GM18498 (cell line): ENCODE data around the gene LCOR.
"Not testable (repeated sequence)": the region's sequence is repeated elsewhere in the genome, so short reads cannot be mapped to it uniquely, and the experiment has no call there.

Experiments used
- ATAC-seq: cut with Tn5 transposase; IDR thresholded peaks from one replicate; pipeline ENCODE4 v1.9.1; 2021; ENCODE audit warnings: mild to moderate bottlenecking, moderate library complexity; ENCODE audit not compliant: unreplicated experiment

LCOR gene

DNA sequence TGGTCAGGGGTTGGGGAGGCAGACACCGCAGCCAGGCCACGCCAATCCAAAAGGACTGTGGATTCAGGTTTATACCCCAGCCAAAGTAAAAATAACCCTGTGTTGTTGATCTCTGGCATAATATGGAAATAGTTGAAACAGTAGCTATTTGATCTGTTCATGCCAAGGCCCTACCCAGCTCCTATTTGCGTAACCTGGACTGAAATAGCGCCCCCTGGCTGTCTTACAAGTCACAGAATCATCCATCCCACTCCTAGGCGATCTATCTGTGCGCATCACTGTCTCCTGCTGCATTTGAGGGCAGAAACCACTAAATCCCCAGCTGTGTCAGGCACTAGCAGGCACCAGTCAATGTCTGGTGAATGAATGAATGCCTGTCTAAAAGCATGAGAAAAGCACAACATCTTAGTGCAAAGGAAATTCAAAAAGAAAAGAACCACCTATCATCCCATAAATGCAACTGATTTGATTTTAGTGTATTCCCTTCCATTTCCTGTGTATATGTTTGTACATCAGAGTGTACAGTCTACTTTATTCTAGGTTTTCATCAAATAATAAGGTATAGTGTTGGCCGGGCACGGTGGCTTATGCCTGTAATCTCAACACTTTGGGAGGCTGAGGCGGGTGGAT, 193.6 kb downstream of the LCOR start:
- ATAC-seq, result no peak

DNA sequence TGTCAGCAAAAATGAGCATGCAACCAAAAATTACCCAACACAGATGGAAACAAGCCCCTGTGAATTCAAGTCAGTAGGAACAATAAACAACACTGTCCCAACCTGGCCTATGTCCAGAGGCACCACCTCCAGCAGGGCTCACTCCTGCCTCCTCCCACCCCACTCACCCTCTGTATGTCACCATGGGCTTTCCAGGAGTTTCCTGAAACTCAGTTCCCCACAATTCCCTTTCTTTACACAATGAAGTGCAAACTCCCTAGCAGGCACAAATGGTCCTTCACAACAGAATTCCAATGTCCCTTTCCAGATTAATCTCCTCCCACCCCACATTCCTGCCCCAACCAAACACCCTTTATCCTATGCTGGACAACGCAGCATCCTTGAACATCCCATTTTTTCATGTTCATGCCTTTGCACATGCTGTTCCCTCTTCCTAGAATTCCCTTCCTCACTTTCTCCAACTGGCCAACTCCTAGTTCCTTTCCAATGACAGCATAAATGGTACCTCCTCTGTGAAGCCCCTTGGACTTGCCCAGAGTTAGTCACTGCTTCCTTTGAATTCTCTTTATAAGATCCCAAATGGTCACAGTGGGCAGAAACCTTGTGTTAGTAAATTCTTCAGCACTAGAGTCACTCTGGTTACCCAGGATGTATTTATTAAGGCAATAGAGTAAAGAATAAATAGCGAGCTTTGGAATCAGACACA, 196.2 kb downstream of the LCOR start:
- no peak for ATAC-seq

DNA sequence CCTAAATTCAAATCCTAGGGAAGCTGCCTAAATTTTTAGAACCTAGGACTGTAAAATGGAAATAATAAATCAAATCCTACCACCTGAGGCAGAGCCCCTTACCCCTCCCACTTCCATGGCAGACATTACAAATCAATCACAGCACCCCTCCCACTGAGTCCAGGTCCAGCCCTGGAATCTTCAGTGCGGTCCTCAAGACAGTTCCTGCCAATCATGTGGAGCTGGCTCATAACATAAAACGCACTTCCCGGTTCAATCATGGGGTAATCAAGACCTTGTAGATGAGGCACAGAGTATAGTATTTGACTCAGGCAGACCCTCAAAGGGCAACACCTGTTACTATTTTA, 196.7 kb downstream of the LCOR start:
- ATAC-seq, result no peak

DNA sequence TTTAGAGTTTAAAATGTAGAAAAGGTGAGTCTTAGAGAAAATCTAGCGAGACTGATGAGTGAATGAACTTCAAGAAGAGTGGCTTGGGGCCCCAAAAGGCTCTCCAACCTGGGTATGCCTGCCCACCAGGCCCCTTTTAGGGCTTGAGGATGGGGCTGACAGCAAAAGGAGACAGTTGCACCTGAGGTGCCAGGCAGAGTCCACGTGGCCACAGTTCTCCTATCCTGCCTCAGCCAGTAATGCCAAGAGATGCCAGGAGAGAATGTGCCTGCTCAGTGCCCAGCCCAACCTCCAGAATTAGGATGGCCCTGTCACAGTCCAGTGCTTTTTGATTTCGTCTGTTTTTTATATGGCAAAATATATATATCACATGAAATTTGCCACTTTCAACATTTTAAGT, 197.2 kb downstream of the LCOR start:
- ATAC-seq, result no peak

DNA sequence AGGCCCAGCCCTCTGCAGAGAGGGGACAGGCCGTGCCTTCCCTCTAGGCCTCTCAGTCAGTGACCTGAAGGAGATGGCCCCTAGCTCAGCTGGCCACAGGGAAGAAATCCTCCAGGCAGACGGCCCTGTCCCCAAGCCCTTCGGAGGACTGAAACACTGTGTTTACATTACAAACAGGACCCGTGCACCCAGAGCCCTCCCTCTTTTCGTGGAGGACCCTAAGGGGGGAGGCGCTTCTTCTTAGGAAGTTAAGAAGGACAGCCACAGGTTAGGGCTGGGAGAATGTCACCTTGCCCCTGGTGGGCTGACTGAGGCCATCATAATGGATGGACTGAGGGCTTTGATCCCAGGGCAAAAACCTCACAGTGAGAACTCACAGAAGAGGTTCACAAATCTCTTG, 198.8 kb downstream of the LCOR start:
- ATAC-seq, result no peak

DNA sequence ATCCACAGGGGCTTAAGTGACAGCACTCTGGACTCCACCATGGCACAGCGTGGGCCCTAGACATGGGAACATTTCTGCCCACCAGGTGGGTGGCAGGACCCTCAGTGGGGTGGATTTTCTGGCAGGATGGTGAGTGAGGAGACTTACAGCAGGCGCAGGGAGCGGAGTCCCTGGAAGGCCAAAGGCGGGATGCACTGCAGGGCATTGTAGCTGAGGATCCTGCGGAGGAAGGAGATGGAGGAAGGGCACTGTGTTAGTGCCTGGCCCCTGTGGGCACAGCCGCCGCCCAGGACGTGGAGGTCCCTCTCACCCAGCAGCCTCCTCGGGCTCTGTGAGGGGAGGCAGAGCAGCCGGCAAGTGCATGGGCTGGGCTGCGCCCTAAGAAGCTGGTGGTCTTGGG, 199.4 kb downstream of the LCOR start:
- ATAC-seq, result no peak

DNA sequence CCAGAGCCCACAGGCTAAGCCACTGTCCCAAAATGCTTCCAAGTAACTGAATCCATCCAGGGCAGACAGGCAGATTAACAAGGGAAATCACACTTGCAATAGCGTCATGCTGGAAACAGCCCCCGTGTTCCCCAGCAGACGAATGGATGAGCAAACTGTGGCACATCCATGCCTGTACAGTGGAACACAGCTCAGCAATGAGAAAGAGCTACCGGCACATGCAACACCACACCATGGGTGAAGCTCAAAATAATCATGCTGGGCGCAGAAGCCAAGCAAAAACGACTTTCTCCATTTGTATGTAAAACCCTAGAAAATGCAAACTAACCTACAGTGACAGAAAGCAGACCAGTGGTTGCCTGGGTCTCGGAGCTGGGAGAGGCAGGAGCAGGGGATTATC, 200.5 kb downstream of the LCOR start:
- no peak for ATAC-seq

DNA sequence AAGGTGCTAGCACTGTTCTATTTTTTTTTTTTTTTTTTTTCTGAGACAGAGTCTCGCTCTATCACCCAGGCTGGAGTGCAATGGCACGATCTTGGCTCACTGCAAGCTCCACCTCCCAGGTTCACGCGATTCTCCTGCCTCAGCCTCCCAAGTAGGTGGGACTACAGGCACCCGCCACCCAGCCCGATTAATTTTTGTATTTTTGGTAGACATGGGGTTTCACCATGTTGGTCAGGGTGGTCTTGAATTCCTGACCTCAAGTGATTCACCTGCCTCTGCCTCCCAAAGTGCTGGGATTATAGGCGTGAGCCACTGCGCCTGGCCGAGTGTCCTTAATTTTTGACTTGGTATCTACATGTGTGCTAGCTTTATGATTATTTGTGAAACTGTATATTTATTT, 201.7 kb downstream of the LCOR start:
- ATAC-seq, result not testable (repeated sequence)

DNA sequence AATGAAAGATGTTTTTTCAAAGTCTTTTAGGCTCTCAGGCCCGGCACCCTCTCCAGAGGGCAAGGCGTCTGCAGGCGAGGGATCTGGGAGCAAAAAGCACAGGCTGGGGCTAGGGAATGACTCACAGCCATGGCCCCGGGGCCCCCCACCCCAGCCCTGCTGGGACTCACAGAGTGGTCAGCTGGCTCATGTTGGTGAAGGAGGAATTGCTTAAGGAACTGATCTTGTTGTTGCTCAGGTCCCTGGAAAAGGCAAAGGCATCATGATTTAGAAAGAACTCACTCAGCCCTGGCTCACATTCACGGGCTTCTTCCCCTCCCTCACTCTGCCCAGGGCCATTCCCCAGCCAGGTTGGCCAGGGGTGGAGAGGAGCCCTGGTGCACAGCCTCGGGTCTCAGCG, 202.2 kb downstream of the LCOR start:
- ATAC-seq, result no peak

DNA sequence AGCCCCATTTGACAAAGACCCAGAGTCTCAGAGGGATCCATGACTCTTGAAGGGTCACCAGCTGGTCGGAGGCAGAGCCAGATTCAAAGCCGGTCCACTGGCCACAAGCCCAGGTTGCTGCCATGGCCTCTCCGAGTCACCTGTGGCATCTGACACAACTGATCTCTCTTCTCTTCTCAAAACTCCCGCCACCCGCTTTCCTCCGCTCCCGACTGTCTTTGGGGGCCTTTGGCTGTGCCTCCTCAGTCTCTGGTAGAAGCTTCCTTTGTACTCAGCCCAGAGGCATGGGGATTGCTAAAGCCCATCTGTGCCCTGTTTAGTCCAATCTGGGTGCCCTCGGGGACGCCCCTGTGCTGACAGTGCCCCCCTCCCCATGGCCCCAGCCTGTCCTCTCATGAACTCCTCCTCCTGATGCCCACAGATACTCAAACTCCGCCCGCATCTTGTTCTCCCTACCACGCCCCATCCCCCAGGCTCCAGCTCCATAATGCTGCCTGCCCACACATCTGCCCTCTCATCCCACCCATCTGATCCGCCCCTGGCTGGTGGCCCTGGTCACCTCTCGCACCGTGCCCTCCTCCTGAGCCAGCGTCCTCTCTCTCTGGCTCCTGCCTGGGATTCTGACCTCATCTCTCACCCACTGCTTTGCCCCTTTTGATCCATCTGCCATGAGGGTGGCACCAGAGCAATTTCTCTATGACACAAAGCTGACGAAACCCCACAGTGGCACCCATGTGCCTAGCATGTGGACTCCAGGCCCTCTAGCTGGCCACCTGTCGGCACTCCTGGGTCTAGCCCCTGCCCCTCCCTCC, 203.1 kb downstream of the LCOR start:
- no peak for ATAC-seq

DNA sequence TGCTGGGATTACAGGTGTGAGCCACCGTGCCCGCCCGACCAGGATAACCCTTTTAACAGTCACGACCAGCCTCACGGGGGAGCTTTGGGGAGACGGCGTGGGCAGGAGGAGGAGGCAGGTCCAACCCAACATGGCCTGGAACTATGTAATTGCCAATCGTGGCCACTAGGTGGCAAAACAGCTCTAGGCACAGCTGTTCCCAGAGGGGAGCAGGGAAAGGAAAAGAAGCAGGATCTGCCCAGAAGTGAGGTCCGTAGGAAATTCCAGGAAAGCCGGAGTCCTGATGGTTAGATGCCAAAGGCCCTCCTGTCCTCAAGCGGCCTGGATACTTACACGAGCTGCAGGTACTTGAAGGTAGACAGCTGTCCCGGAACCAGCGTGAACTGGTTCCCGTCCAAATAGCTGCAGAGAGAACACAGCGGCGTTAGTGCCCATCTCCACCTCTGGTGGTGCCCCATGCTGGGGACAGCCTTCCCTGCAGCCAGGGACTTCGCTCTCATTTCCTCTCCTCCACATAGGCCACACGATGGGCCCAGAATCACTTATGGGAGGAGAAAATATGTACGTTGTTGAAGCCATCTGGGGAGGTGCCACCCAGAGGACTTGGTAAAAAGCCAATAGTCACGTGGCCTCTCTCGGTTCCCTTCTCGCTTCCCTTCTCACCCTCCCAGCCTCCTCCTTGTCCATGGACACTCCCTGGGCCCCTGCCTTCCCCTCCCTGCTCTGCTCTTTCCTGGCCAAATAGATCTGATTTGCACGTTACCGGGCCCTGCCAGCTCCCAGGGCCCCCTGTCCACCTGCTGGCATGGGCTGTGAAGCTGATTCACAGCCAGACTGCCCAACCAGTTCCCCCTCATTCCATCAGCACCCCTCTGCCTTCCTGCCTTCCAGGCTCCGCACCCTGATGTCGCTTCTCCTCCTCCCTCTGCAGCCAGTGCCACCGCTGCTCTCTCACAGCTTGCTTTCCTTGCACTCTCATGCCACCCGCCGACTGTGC, 205.6 kb downstream of the LCOR start:
- ATAC-seq, result peak; percentile 83

DNA sequence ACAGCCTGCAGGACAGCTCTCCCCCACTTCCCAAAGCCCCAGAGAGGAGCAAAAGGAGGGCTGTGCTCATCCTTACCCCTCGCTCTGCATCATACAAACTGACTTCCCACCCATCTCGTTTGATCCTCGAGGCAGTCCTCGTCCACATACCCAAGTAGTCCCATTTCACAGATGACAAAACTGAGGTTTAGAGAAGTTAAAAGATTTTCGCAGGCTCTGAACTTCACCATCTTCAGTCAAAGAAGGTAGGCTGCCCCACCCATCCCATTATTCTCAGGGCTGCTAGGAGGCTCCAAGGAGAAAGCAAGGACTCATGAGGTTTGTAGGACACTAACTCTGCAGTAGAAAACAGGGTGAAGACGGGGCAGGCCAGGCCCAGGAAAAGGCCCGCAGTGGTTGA, 206.6 kb downstream of the LCOR start:
- no peak for ATAC-seq

DNA sequence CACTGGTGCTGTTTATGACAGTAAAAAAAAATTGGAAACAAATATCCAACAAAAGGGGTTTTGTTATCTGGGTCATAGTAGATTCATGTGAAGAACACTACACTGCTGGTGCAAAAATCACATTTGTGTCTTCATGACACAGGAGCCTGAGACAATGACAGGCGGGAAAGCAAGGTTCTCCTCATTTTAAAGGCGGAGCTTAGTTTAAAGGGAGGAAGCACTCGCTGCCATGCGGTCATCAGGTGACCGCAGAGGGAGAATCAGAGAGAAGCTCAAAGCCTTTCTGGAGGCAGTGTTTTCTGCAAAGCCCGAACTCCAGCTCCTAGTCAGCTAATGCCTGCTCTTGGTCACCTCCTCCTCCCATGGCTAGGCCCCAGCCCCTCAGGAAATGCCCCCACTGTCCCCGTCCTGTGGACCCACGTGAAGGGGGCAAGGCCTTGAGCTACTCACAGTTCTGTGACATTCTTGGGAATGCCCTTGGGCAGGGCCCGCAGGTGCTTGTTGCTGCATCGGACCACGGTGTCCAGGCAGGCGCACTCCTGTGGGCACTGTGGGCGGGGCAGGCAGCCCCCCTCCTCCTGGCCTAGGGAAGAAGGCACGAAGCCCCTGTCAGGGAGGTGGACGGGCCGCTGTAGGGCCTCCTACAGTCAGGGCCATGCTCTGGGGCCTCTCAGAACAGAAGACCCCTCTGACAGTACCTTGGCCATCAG, 207.6 kb downstream of the LCOR start:
- no peak for ATAC-seq

DNA sequence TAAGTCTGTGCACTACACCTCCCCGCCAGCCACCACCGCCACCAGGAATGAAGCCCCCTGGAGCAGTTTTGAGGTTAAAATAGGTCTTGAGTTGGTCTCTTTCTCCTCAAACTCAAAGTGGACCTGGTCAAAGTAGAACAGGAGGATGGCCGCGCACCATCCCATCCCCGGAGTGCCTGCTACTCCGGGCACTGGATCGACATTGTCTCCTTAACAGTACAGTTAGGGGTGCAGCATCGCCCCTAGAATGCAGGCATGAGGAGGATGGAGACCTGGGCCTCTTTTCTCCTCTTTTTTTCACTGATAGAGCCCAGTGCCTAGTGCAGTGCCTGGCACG, 208.1 kb downstream of the LCOR start:
- ATAC-seq, result no peak

DNA sequence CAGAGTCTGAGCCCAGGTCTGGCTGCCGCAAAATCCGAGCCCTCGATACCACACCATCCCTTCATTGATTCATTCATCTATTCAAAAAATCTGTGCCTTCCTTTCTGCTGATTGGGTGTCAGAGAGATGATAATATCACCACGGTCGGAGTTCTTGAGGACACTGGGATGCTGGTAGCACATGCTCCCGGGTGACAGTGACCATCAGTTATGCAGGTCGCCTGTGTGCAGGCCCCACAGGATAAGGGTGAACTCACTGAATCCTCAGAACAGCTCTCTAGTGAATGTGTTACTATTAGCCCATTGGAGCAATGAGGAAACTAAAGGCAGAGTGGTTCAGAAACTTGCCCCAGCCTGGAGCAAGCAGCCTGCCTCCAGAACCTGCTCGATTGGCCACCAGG, 208.6 kb downstream of the LCOR start:
- ATAC-seq, result no peak

DNA sequence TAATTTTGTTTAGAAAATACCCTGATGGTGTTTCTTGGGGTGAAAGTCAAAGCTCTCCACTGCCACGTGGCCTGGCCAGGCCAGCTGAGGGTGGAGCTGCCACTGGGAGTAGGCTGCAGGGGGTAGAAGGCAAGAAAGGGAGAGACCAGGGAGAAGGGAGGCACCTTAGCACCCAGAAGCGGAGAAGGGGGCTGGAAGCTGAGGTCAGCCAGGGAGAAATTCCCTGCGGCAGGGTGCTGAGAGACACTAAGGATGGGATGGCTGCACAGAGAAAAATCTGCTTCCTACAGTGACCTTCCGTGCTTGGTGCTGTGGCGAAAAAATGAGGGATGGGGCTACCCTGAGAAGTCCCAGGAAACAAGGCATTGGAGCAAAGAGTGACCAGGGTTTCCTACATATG, 210.0 kb downstream of the LCOR start:
- no peak for ATAC-seq

DNA sequence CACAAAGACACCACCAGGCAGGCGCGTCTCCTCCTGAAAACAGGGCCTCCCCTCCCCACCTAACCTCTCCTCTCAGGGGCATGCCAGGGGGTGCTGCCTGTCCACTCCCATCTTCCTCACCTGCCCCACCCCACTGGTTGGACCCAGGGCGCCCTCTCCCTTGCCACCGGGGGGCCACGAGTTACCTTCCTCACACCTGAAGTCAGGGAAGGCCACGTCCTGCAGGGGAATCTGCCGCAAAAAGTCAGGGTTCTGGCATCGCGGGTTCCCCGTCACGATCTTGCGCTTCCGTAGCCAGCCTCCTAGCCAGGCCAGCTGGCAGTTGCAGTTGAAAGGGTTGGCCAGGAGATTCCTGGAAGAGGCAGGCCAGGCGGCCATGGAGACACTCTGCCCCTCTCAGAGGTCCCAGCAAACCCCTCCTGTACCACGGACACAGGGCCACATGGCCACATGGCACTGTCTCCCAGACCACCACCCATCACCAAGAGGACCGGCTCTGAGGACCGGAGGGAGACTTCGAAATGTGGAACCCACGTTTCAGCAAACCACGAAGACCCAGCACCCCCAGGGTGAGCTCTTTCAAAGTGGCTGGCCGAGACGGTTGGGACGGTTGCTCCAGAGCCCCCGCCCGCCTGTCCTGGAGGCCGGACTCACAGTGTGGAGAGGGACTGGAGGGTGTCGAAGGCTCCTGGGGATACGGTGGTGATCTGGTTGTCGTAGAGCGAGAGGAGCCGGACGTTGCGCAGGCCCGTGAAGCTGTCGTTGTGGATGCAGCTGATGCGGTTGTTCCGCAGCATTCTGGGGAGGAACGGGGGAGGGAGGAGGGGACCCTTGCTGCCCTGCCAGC, 210.8 kb downstream of the LCOR start:
- no peak for ATAC-seq

DNA sequence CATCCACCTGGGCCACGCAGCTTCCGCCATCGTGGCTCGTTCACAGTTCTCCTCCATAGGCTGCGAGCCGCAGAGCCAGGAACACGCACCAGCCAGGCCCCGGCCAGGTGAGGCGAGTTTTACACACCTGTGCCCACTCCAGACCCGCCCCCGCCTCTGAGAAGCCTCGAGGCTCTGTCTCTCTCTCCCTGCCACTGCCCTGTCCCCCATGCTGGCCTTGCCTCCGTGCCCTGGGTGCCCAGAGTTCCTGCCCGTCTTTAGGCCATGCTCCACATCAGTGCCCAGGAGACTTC, 211.4 kb downstream of the LCOR start:
- no peak for ATAC-seq
